Progenitor cell of endocrine pancreas (in vitro differentiated cells): Measurements from ENCODE around the gene BACE2. TPM values are rescaled to one million over a fixed set of nuclear protein-coding genes. Genes with fewer than 3 reads are reported as not detected.

Experiments
- DNase-seq: peaks from one replicate; pipeline ENCODE4 v3.0.0; 2021; ENCODE audit warnings: low spot score; ENCODE audit not compliant: unreplicated experiment
- H3K27ac Mint-ChIP-seq: 2 replicates; pipeline ENCODE4 v1.8.0; 2021; ENCODE audit warnings: mild to moderate bottlenecking, moderate library complexity, mixed read lengths
- H3K27me3 Mint-ChIP-seq: 2 replicates; pipeline ENCODE4 v1.8.0; 2021; ENCODE audit warnings: mixed read lengths
- H3K36me3 Mint-ChIP-seq: 2 replicates; pipeline ENCODE4 v1.8.0; 2022; ENCODE audit warnings: mixed read lengths; ENCODE audit not compliant: insufficient read depth
- H3K4me1 Mint-ChIP-seq: 2 replicates; pipeline ENCODE4 v1.8.0; 2021; ENCODE audit warnings: low read depth, mixed read lengths
- H3K4me3 Mint-ChIP-seq: 2 replicates; pipeline ENCODE4 v1.8.0; 2021; ENCODE audit warnings: low read depth, mild to moderate bottlenecking, moderate library complexity, mixed read lengths
- H3K9me3 Mint-ChIP-seq: 2 replicates; pipeline ENCODE4 v1.8.0; 2021; ENCODE audit warnings: low read depth, mixed read lengths
- CTCF ChIP-seq: fragments of 200-600 bp; sonication (generic); IDR thresholded peaks from one replicate; pipeline ENCODE4 v1.5.0; 2021; ENCODE audit warnings: antibody characterized with exemption, mild to moderate bottlenecking; ENCODE audit not compliant: unreplicated experiment
- total RNA-seq: library from RNA; stranded (reverse); gene quantifications from 2 replicates; pipeline ENCODE4 v1.2.1, GENCODE V29; 2021

The BACE2 gene
- total RNA-seq, 1 donor from 2014 or later = 13.4 TPM

- TF ChIP-seq CTCF = no peak
- peaks cover 3% of the 10 kb centered on the region for H3K36me3 Mint-ChIP-seq
- peaks cover 5% of the 10 kb centered on the region for H3K4me1 Mint-ChIP-seq
These were observed 51.7 kb downstream of the BACE2 start for GRCh38 chr21:41219498-41220207.

GRCh38 chr21:41220208-41220733 is 52.3 kb downstream of the BACE2 start:
- H3K4me3 Mint-ChIP-seq = no peak overlapping the region
- H3K36me3 Mint-ChIP-seq = peaks cover 3% of the 10 kb centered on the region
- H3K27ac Mint-ChIP-seq = no peak overlapping the region
- DNase-seq = no peak
- H3K9me3 Mint-ChIP-seq = no peaks in the 10 kb centered on the region
- no peak for TF ChIP-seq CTCF
- H3K27me3 Mint-ChIP-seq = peaks cover 3% of the 10 kb centered on the region
- peaks cover 5% of the 10 kb centered on the region for H3K4me1 Mint-ChIP-seq

More at GRCh38 chr21:41219498-41220207, 51.7 kb downstream of the BACE2 start:
- H3K4me3 Mint-ChIP-seq = no peak overlapping the region
- DNase-seq = no peak
- H3K9me3 Mint-ChIP-seq = no peaks in the 10 kb centered on the region
- peaks cover 3% of the 10 kb centered on the region for H3K27me3 Mint-ChIP-seq
- peak overlapping the region; percentile 50 for H3K27ac Mint-ChIP-seq

DNA sequence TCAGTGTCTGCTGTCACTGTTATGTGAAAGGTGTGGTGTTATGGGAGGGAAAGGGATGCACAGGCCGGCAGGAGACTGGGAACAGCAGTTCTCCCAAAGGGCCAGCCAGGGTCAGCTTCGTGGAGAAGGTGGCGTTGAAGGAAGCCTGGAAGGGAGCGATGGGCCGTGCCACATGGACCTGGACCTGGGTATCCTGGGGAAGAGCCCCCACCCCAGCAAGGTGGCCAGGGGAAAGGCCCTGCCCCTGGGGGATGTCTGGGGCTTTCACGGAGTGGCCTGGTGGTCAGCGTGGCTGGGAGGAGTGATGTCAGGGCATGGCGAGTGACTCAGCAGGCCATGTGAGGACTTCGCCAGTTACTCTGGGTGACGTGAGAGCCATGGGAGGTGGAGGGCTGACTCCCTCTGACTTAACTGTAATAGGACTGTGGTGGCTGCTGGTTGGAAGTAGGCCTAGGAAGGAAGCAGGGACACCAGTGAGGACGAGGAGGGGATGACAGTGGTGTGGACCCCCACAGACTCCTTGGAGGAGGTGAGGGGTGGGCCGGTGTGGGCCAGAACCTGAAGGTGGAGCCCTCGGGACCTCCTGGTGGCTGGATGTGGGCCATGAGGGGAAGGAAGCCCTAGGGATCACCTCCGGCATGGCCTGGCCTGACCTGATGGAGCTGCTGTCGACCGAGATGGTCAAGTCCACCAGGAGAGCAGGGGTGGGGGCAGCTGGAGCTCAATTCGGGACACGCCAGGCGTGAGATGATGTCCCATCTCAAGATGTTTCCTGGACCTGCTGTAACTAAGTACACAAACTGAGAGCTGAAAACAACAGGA is 54.5 kb downstream of the BACE2 start:
- Mint-ChIP-seq H3K4me3 (no peak overlapping the region), H3K9me3 (no peaks in the 10 kb centered on the region), H3K36me3 (peaks cover 7% of the 10 kb centered on the region), H3K27me3 (no peaks in the 10 kb centered on the region), H3K4me1 (peaks cover 5% of the 10 kb centered on the region), H3K27ac (no peak overlapping the region)
- DNase-seq = no peak
- no peak for TF ChIP-seq CTCF

DNA sequence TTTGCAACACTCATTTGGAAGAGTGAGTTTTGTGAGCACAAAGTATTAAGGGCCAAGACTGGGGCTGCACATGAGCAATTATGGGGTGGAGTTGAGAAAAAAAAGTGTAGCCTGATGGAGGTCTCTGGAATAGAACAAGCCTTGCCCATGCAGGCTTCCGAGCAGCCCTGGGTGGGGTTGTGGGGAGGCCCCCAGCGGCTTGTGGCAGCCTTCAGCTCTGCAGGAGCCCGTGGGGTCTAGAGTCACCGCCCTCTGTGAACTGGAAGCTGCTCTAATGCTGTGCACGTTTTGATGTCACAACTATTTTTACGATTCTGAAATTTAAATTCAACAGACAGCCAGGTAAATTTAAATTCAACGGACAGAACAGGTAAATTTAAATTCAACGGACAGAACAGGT is 58.9 kb downstream of the BACE2 start:
- H3K9me3 Mint-ChIP-seq = no peaks in the 10 kb centered on the region
- peaks cover 11% of the 10 kb centered on the region for H3K4me1 Mint-ChIP-seq
- no peak overlapping the region for H3K4me3 Mint-ChIP-seq
- peaks cover 12% of the 10 kb centered on the region for H3K36me3 Mint-ChIP-seq
- no peak for TF ChIP-seq CTCF
- H3K27ac Mint-ChIP-seq = no peak overlapping the region
- no peaks in the 10 kb centered on the region for H3K27me3 Mint-ChIP-seq
- DNase-seq = no peak

GRCh38 chr21:41227357-41228005 is 59.5 kb downstream of the BACE2 start:
- no peaks in the 10 kb centered on the region for H3K9me3 Mint-ChIP-seq
- peaks cover 12% of the 10 kb centered on the region for H3K36me3 Mint-ChIP-seq
- peaks cover 11% of the 10 kb centered on the region for H3K4me1 Mint-ChIP-seq
- H3K27ac Mint-ChIP-seq = peak overlapping the region; percentile 79
- H3K4me3 Mint-ChIP-seq = no peak overlapping the region
- no peak for DNase-seq
- no peaks in the 10 kb centered on the region for H3K27me3 Mint-ChIP-seq
- TF ChIP-seq CTCF = no peak
